GM19395 (cell line): Measurements from ENCODE around the gene ADK.
"Not testable (repeated sequence)": the region's sequence is repeated elsewhere in the genome, so short reads cannot be mapped to it uniquely, and the experiment has no call there.

Experiments
- ATAC-seq: cut with Tn5 transposase; IDR thresholded peaks from one replicate; pipeline ENCODE4 v1.9.1; 2021; ENCODE audit warnings: mild to moderate bottlenecking, moderate library complexity; ENCODE audit not compliant: unreplicated experiment

Gene ADK

DNA sequence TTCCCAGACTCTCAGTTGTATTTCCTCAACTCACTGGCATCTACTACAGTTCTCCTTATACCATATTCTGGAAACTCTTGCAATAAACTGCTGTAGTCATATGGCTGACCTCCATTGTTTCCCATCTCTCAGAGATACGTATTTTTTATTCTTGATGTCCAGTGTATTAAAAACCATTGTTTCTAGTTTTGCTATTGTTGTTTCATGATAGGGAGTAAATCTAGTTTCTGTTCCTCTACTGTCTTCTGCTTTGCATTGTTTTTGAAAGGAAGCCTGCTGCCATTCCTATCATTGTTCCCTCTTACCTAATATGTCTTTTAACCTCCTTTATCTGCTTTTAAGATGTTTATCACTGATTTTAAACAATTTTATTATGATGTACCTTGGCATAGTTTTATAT, 255.0 kb downstream of the ADK start:
- ATAC-seq = no peak

DNA sequence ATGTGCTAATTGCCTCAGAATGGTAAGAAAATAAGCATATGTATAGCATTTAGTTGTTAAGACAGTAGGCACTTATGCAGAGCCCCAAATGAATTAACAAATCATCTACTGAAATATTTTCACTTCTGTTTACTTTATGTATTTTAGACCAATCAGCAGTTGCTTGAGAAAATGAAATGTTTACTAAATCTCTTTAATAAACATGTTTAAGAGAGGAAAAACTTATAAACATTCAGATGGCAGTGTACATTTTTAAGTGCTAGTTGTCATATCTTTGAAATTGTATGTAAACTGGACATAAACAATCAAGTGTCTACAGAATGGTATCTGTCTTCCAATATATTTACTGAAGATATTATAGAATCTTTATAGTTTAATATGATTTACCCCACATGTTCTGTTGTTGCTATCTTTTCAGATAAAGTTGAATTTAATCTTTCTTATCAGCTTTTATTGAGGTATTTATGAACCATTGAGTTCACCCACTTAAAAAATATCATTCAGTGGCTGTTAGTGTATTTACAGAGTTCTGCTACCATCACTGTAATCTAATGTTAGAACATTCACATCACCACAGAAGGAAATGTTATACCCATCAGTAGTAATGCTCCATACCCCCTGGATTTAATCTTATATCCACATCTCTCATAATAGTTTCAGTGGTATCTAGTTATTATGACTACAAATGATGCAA, 264.3 kb downstream of the ADK start:
- no peak for ATAC-seq

DNA sequence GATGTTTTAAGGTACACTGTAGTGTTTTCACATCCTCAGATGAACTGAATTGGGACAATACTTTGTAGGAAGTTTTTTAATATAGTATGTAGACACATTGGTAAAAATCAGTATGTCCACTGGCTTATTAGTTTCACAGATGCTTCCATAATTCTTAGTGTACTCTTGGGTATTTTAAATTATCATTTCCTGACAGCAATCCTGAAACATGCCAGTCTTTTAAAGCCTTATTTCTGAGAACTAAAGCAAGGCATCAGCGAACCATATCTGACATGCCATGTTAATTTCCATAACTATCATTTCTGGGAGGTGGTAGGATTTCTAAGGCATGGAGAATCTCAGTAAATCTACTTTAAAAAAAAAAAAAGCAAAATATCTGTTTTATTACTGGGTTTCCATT, 266.4 kb downstream of the ADK start:
- ATAC-seq = no peak

DNA sequence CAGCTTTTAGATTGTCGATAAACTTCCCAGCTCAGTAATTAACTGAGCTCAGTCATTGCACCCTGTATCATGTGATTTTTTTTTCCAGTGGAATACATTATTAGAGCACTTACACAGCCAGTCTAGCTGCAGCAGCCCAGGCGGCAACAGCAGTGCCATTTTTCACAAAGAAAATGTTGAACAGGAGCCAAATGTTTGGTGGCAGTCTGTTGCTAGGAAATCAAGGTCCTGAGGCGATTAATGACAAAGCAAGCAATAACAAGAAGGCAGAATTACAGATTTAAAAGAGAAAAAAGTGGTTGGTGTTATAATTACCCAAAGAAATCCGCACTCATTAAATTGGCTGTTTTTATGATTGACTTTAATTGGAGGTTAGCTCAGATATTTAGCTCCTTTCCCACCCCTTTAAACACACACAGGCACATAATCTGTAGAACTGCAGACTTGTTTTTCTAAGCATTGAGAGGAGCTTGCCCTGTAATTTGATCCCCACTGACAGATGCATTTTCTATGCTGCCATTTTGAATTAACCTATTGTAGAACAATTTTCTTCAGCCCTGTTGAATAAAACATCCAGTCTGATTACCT, 267.4 kb downstream of the ADK start:
- ATAC-seq = no peak

DNA sequence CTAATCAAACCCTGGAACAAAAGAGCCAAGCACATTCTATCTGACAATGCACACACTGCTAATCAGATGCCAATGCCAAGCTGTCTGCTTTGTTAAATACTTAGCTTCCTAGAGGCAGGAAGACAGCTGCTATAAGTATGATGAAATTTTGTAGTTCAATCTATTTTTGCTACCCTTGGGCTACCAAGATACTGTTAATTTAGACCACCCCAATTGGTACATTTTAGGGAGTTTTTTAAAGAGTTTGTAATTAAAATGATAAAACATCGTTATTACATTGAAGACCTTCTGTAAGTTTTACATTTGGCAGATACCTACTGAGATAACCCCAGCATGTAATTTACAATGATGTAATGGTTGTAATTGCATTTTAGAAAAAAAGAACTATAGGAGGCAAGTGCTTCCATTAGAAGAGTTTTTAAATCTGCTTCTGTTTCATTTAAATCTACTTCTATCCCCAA, 268.5 kb downstream of the ADK start:
- ATAC-seq = no peak

DNA sequence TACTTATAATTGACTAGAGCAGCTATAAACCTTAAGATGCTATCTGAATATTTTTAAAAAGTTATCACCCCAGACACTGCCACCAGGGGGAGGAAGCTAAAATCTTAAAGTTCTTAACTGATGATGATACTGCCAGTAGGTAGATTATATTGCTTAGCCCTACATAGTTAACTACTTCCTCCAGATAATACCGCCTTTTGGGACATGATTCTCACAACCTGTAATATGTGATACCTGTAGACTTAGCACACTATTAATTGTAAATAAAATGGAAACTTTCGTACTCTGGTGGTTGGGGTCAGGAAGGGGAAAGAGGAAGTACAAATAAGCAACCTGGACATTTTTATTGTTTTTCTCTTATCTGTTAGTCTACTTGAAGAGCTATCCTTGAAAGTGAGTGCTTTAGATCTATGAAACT, 268.9 kb downstream of the ADK start:
- ATAC-seq = no peak

DNA sequence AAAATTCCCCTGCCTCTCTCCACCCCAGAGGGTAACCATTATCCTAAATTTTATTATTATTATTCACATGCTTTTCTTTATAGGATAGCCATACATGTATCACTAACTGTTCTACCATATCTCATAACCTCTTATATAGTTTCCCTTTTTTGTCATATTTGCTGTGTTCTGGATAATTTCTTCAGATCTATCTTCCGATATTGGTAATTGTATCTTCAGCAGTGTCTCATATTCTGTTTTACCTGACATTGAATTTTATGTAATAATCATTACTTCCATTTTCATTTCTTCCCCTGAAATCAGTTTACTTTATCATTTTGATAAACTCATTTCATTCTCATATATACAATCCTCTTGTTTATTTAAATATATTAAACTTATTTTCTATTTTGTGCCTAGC, 273.5 kb downstream of the ADK start:
- ATAC-seq = no peak

DNA sequence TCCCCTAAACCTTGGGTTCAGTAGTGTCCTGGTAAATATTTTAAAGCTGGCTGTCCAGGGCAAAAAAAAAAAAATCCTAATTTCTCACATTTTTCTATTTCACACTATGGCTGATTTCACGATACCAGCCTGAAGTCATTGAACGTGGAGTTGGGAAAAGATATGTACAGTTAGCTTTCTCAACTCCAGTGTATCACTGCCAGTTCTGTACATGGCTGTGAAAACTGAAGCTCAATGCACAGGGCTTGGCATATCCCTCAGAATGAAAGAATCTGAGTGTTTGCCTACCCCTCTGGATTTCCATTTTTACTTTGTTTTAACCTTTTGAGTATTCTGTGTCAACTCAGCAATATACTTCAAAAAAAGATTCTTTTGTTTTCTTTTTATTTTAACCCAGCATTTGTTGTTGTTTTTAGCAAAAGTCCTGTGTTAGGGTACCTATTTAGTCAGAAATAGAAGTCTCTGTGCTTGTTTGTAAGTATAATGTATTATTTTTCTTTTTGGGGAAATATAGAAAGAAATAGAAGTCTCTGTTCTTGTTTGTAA, 274.5 kb downstream of the ADK start:
- no peak for ATAC-seq

DNA sequence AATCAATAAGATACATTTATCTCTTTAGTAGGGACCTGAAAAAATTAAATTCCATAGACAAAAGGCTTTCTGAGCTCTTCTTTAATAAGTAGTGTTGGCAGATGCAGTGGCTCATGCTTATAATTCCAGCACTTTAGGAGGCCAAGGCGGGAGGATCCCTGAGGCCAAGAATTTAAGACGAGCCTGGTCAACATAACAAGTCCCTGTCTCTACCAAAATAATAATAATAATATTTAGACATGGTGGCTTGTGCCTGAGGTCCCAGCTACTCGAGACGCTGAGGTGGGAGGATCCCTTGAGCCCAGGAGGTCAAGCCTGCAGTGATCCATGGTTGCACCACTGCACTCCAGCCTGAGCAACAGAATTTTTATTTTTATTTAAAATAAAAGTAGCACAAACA, 280.8 kb downstream of the ADK start:
- no peak for ATAC-seq

DNA sequence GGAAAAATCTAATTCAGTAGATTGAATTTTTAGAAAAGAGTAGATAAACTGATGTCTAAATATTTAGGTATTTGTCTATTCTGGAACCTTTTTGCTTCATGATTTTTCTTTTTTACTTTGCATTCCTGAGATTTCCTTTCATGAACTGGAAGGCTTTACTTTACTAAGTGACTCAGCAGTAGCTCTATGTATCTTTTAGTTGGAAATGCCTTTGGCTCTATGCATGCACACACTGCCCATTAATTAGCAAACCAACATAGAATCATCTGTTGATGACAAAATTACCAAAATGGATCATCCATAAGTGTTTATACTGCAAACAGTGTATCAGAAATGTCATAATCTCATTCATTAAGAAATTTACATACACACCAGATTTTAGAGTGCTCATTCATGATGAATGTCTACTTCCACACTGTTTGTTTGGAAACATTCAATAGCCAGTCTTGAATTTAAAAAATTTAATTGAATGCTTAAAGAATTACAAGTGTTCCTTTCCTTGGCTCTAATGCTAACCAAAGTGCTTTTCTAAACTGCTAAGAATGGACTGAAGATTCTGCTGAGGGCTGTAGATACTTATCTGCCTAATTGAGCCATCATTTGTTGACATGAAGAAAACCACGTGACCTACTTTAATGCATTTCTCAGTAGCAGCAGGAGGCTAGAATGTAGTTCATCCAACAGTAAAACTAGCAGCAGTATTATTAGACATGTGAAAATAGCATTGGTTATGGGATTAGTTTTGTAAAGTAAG, 282.0 kb downstream of the ADK start:
- ATAC-seq = no peak

DNA sequence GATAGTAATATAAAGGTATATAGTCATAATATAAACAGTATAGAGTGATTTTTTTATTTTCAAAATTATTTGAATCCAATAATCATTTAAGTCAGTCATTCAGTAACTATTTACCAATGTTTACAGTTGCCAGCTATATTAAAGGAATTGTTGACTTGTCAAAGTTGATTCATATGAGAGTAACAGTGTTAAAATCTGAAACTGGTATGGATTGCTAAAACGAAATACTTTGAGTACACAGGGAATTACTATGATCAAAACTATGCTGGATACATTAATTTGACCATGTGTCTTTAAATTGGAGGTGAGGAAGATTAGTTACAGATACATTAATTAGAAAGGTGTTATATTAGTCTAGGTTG, 282.6 kb downstream of the ADK start:
- no peak for ATAC-seq

DNA sequence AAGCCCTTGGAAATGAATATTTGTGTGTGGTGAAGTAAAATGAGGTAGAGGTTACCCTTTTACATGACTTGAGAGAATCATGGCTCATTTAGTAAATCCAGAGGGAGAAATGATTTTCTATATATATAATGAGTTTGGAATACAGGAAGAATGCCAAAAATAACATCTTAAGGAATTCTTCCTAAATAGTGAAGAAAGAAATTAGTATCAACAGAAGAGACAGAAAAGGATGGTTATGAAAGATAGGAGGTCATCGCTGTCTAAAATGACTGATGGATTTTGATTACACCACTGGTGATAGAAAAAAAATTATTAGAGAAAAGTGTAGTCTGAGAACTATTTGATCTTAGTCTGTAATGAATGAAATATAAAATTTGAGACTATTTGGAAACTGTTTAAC, 283.0 kb downstream of the ADK start:
- ATAC-seq = no peak

DNA sequence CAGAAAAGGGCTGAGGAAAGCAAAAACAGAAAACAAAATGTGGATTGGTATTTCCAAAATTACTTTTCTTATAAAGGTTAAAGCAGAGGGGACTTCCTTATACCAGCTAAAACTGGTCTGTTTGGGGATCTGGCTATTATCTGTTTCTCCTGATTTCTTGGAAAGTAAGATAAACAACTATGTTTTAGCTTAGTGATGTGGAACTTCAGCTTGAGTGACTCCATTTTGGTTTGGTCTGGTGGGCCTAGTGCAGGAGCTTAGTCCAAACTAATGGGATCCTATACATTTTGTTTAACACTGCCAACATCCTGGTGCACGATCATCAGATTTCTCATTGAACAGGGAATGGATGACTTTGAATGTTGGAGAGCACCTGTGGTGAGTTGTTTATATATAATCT, 283.5 kb downstream of the ADK start:
- no peak for ATAC-seq

DNA sequence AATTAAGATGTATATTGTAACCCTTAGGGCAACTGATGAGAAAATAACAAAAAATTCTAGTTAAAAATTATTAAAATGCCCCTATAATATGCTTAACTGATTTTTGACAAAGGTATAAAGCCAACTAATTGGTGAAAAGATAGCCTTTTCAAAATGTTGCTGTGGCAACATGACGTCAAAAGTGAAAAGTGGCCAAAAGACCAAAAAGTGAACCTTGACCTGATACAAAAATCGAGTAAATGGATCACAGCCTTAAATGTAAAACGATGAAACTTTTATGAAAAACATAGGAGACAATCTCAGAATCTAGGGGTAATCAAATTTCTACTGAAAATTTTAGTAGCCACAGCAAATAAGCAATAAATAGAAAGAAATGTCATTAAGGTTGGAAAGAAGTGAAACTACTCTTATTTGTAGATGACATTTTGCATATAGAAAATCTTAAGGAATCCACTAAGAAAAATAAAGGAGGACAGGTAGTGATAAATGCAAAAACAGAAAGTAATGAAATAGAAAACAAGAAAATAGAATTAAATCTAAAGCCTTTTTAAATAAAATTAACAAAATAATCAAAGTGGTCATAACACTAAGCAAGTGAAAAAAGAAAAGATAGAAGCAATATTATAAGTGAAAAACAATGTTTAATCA, 285.6 kb downstream of the ADK start:
- no peak for ATAC-seq

DNA sequence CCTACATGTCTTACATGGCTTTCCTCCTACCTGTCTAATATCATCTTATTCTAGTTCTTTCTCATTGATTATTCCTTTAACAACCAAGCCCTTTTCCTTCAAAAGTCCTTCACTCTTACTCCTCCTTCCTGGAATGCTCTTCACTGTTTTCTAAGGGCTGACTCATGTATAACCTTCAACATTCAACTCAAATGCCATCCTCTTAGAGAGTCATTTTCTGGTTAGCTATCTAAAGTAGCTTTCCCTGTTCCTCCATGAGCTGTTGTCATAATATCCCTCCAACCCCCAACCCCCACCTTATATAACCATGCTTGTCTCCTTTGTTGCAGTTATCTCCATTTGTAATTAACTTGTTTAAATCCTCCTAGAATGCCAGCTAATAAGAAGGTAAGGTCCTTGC, 286.8 kb downstream of the ADK start:
- ATAC-seq = no peak

DNA sequence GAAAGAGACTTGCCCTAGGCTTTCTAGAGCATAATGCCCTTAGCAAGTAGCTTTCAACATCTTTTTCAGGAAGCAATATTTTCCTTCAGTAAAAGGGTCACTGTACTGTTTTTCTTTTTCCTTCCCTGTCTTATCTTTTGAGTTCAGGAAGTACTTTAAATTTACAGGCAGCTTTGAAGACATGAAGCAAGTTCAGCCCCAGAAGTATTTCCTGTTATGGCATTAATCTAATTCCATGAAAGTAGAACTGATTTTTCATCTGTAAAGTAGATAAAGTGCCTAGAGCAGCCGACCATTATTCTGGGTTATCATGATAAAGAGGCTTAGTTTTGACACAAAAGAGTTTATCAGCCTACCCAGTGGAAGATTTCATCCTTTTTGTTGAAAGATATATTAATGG, 288.2 kb downstream of the ADK start:
- no peak for ATAC-seq

DNA sequence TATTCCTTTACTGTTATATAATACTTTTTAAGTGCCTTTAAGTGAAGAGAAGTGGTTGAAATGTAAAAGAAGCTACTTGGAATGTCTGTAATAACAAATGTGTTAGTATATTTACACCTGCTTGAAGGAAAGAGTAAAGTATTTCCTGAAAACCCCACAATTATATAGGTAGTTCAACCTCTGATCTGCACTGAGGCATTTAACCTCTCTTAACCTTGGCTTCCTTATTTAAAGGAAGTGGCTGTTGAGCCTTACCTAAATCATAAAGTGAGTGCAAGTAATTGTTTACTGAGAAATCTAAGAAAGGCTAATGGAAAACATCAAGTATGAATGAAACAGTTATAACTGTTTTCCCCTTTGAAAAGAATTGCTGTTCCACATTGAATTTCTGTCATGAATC, 294.5 kb downstream of the ADK start:
- ATAC-seq = no peak

DNA sequence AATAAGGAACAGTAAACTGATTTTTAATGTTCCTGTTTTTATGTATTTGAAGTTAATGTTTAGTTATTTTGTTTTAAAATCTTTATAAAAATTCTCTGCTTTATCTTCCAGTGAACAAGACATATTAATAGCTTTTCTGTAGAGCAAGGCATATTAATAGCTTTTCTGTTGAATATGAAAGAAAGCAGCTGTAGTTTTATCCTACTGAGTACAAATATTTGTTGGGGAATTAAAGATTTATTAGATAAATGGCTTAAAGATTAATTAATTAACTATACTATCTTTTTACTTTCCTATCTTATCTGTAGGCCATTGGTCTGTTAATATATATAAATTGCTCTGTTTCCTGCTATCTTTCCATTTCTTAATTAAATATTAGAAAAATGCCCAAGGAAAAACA, 299.6 kb downstream of the ADK start:
- ATAC-seq = no peak

DNA sequence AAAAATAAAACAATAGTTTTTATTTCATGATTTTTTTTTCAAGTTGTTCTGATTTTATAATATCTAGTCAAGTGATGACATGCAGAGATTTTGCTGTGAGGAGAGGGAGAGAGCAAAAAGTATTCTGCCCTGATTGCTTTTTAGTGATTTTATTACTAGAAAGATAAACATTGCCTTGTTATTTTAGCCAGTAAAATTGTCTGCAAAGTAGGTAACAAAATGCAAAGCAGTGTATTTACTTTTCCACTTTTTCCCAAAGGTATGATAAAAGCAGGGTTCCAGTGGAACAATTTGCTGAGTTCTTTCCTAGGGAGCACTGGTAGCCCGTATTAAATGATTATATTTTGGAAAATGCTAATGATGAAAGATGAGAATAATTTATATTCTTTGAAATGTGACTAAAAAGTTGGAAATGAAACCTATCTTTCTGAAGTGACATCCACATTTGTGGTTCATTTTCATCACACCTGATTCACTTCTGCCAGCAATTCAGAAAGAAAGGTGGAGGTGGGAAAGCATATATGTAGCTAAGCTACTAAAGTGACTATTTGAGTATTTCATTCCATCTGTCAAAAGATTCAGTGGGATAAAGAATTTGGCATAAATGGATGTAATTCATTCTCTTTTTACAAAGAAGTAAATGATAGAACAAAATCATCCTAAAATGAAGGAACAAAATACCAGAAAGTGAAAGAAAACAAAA, 300.3 kb downstream of the ADK start:
- ATAC-seq = no peak

DNA sequence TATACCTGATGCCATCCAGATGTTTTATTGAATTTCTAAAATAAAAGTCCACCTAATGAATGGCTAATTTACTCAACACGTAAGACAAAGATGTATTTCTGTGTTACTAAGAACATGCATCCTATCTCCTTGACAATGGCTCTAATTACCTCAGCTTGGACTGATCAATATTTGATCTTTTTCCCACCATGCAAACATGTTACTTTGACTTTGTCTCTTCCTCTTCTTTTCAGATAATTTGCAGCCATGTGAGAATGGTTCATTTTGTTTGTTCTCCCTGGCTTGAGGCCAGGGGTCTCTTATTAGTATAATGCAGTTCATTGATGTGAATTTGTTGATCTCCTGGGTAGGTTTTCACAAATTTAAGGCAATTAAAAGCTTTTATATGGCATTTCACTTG, 302.1 kb downstream of the ADK start:
- ATAC-seq = no peak

DNA sequence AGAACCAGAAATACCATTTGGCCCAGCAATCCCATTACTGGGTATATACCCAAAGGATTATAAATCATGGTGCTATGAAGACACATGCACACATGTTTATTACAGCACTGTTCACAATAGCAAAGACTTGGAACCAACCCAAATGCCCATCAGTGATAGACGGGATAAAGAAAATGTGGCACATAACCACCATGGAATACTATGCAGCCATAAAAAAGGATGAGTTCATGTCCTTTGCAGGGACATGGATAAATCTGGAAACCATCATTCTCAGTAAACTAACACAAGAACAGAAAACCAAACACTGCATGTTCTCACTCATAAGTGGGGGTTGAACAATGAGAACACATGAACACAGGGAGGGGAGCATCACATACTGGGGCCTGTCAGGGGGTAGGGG, 306.5 kb downstream of the ADK start:
- not testable (repeated sequence) for ATAC-seq
